Tongue (tissue), 2 donors: ENCODE data around the gene HS6ST3. TPM values are rescaled to one million over a fixed set of nuclear protein-coding genes. Genes with fewer than 3 reads are reported as not detected.
A peak's percentile ranks its signal among the peaks of the same experiment; 100 is the strongest.
"Not testable (repeated sequence)": the region's sequence is repeated elsewhere in the genome, so short reads cannot be mapped to it uniquely, and the experiment has no call there.

Experiments
- DNase-seq: peaks from one replicate; pipeline ENCODE4 v3.0.0-alpha.2; 2015
- total RNA-seq: library from RNA; depleted of rRNA; stranded (reverse); fragments of >200 nt; gene quantifications from one replicate; pipeline ENCODE4 v1.2.3, GENCODE V29; 2014

Gene HS6ST3
- total RNA-seq, 1 donor from 2014 or later: 1.8 TPM

DNA sequence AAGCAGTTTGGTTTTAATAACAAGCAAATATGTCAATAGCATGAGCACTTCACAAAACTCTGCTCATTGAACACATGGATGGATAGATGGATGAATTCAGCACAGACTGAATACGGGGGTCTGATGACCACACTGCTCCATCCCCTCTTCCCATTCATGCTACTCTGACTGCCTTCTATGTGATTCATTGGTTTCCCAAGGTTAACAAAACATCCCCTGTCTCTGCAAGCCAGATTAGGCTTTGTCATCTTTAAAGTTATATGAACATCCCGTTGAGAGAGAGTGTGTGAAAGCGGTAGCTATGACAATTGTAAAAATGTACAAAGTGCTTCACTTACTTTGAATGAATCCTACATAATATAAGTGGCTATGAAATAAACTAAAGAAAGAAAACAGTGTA, 651.9 kb downstream of the HS6ST3 start:
- no peak for DNase-seq

DNA sequence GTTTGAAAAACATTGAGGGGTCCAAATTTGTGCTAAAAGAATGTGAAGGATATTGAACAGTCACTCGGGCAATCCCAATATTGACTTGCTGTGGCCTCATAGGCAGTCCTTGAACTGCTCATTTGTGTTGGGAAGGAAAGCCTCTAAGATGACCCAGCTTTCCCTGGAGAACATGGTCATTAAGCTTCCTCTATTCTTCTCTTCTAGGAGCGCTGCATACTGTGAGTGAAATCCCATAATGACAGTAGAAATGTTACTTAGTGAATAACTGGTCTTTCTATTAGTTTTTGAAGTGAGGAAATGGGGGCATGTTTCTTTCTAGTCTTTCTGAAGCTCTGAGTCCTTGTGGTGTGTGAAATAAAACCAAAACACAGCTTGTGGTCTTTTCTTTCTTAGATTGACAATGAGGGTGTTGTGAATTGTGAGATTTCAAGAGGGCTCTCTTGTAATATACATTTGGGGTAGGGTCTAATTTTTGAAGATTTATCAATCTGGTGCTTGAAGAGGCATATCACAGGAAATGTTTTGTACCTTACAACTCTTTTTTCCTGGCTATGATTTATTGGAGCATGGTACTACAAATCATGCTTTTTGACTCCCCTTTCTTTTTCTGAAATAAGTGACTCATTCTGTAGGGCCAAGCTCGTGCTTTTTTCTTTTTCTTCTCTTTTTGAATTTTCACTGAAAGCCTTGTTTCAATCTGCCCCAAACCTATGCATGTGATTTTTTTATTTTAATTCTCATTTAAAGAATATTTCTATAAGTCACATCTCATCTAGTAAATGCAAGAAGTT, 653.6 kb downstream of the HS6ST3 start:
- DNase-seq: no peak

DNA sequence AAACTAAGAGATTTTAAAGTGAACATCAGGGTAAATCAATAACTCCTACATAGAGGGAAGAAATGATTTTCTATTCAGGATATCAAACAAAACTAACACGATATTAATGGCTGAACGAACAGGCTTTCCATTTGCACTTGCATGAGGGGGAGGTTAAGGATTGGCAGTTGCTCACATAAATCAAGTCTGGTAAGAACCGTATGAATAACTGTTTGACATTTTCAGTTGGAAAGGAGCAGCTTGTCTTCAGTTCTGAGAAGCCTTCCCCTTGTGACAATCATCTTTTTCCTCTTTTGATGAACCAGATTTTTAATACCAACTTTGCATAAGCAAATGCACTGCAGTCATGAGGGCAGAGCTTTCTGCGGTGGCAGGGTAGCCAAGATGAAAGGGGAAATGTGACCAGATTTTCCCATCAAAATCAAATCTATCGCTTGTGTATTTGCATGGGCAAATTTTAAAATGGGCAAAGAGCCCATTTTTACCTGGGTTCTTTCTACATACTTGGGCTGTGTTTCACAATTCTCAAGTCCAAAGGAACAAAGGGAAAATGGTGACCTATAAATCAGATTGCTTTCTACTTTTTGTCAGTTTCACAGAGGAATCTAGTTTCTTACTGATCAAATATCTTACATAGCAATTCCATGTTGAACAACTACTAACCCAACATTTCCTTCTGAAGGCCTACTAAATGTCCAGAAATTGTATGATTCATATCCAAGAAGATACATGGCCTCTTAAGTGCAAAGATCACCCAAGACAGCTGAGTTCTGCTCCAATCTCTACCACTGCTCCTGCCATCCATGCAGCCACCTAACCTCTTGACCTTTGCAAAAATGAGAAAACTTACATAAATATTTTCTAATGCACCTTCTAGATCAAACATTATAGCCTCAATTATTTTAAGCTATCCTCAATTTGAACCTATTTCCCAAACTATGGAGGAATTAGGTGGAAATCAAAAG, 654.7 kb downstream of the HS6ST3 start:
- DNase-seq: no peak

DNA sequence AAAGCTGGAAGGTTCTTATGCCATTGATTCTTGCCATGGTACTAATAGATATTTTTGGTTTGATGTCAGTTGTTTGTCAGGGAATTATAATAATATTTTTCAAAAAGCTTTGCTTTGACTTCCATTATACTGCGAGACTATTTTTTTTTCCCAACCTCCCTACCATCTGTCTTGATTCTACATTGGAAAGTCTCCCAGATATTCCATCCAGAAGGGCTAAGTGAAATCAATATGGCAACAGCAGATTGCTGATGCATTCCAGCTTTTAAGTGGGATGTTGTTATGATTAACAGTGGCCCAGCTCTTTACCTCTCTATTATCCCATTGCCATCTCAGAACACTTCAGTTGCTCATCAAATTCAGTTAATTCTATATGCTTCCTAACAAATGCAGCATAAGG, 657.0 kb downstream of the HS6ST3 start:
- no peak for DNase-seq

DNA sequence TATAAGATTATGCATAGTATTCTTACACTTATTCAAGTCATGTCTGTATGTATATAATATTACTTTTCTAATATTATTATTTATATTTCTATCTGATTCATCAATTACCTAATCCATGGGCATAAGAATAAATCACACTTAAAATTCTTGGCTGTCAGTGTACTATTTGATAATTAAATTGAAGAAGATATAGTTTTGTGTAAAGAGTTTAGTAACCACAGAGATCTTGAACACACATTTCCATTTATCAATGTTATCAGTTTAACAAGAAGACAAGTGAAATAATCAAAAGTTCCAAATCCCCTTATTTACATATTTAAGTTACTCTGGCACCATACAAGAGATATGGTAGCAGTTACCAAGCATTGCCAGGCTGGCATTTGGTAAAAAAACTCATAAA, 659.9 kb downstream of the HS6ST3 start:
- DNase-seq: no peak

GRCh38 chr13:96751089-96751488, 661.2 kb downstream of the HS6ST3 start:
- DNase-seq: no peak

GRCh38 chr13:96762876-96763275, 673.0 kb downstream of the HS6ST3 start:
- DNase-seq: no peak

- DNase-seq: no peak
These were observed 676.4 kb downstream of the HS6ST3 start for GRCh38 chr13:96766306-96766705.

- no peak for DNase-seq
These were observed 678.6 kb downstream of the HS6ST3 start for GRCh38 chr13:96768524-96768923.

DNA sequence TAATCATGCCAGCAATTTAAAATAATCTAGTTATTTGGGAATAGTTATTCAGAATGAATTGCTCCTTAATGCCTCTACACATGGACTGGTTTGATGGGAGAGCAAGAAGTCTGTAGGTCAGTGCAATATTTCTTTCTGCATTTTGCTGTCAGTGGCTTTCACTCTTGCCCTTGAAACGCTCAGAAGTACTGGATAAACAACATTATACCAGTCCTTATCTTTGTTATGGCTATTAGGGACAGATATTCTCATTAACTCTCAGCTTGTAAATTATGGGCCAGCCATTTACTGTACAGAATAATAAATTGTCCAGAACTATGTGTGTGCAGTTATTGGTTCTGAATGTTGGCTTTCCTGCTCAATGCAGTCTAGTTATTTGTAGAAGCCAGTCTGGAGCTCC, 680.0 kb downstream of the HS6ST3 start:
- DNase-seq: no peak

GRCh38 chr13:96771486-96772367, 681.8 kb downstream of the HS6ST3 start:
- DNase-seq: peak; percentile 41

- no peak for DNase-seq
These were observed 682.5 kb downstream of the HS6ST3 start for GRCh38 chr13:96772426-96772825.

DNA sequence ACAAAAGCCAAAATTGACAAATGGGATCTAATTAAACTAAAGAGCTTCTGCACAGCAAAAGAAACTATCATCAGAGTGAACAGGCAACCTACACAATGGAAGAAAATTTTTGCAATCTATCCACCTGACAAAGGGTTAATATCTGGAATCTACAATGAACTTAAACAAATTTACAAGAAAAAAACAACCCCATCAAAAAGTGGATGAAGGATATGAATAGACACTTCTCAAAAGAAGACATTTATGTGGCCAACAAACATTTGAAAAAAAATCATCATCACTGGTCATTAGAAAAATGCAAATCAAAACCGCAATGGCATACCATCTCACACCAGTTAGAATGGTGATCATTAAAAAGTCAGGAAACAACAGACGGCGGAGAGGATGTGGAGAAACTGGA, 688.4 kb downstream of the HS6ST3 start:
- not testable (repeated sequence) for DNase-seq

GRCh38 chr13:96779691-96780090, 689.8 kb downstream of the HS6ST3 start:
- DNase-seq: no peak

DNA sequence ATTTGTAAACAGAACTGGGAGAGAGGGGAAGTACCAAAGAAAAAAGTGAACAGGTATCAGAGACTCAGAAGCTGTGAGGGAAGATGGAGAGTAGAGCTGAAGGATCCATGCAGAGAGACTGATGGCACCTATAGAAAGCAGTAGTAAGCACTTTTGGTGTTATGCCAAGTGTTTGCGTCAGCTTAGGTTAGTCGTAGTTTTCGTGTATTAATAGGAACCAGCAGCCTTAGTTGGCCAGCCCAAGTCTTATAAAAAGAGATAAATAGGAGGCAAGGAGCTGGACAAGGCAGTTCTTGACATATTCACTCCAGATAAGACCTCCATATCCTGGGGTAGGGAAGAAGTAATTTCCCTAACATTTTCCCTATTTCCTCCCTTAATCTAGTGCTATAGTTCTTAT, 690.2 kb downstream of the HS6ST3 start:
- DNase-seq: no peak

DNA sequence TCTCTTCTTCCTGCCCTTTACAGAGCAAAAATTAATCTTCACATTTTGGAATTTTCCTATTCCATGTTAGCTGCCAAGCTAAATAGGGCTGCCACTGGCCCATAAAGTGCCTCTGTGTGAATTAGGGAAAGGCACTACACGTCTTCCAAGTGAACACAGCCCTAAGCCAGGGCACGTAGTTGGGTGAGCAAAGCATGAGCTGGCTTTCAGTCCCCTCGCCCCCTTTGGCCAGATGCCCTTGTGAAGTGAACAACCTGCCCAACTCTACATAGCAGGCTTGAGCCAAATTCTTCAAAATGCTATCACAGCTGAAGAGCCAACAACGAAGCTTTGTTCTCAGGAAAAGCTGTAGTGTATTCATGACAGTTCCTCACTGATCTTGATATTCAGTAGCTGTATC, 691.2 kb downstream of the HS6ST3 start:
- DNase-seq: peak; percentile 41

- DNase-seq: no peak
These were observed 692.3 kb downstream of the HS6ST3 start for GRCh38 chr13:96782186-96782585.

- DNase-seq: no peak
These were observed 693.1 kb downstream of the HS6ST3 start for GRCh38 chr13:96783057-96783456.

DNA sequence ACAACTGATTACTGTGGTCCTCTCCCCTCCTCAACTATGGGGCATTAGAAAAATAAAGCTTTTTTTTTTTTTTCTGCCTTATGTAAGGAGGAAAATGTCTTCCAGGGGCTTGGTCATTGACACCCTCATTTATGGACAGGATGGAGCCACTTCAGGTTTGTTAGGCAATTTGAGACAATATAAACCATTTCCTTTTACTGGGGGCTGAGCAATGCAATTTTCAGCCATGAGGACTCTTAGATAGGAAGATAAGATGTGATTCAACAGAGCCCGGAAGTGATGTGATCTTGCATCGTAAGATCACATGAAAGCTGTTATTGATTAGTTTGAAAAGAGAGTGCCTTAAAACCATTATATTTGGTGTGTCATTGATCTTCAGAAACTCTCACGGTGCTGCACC, 693.6 kb downstream of the HS6ST3 start:
- no peak for DNase-seq

DNA sequence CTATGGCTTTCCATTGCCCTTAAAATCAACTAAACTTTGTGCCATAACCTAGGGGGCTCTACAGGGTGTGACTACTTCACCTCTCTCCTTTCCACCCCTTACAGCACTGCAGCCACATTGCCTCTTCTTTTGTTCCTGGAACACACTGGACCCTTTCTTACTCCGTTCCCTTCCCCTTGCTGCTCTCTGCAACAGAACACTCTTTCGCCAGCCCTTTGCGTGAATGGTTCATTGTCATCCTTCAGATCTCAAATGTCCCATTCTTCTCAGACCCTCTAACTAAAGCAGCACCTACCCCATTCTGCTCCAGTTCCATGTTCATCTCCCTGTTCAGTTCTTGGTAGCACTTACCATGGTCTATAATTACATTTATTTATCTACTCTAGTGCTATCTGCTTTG, 696.1 kb downstream of the HS6ST3 start:
- DNase-seq: no peak

DNA sequence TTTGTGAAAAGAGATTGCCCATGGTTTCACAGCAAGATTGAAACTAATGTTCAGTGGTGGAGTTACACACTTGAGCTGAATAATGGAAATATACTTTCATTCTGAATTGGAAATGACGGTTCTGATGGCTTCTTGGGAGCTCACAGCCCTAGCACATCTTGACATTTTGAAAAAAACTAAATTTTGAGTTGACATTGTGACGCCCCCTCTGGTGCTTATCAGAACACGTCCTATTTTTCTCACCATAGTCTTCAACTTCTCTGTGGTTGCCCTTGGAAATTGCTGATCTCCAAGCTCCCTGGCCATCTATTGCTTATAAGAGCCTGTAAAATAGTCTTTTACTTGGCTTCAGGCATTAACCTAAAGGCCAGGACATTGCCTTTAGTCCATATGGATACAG, 702.3 kb downstream of the HS6ST3 start:
- no peak for DNase-seq

DNA sequence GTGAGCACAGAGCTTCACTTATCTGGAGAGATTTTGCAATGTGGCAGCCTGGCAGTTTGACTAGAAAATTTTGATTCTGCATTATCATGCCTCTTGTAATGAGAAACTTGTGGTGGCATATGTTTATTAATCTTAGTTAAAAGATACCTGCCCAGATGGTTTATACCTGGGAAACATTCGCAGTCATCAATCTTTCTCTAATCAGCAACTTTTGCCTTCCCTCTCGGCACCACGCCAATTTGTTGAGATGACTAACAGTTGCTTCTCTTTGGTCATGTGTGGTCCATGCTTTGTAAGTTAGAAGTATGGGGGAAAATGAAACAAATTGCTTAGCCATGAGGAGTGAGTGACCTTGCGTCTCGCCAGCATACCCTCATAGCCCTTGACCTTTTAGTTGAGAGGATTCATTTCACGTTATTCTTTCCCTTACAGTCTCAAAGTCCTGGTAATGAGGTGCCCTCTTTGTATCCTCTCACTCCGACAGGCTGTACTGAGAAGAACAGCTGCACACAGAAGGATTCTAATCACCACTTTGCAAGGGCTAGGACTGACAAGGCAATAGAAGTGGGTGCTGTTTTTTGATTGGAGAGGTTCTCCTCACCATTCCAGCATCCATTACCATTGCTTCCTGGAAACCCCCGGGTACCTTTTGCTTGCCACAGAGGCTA, 703.0 kb downstream of the HS6ST3 start:
- DNase-seq: no peak
